Tibial nerve (tissue), 4 donors: Measurements from ENCODE around the gene UVSSA. TPM values are rescaled to one million over a fixed set of nuclear protein-coding genes. Genes with fewer than 3 reads are reported as not detected.

Experiments used
- DNase-seq, 2 donors: peaks; one replicate each; pipeline ENCODE4 v3.0.0-alpha.2; 2019; ENCODE audit warnings: low spot score in 2 of 2
- H3K27ac ChIP-seq, 4 donors: fragments of 200-600 bp; sonication (generic) in 3 of 4; one replicate each; pipeline ENCODE4 v1.5.1; 2017 to 2019; ENCODE audit warnings: mild to moderate bottlenecking in 1 of 4
- H3K27me3 ChIP-seq, 2 donors: fragments of 200-600 bp; sonication (generic) in 1 of 2; one replicate each; pipeline versions ENCODE4 v1.5.1 to v1.6.0; 2017 to 2019
- H3K36me3 ChIP-seq, 3 donors: fragments of 200-600 bp; sonication (generic); one replicate each; pipeline ENCODE4 v1.5.1; 2018 to 2019
- H3K4me1 ChIP-seq, 4 donors: fragments of 200-600 bp; sonication (generic) in 3 of 4; one replicate each; pipeline ENCODE4 v1.5.1; 2017 to 2019
- H3K4me3 ChIP-seq, 4 donors: fragments of 200-600 bp; sonication (generic) in 3 of 4; one replicate each; pipeline ENCODE4 v1.5.1; 2017 to 2019; ENCODE audit warnings: mild to moderate bottlenecking in 1 of 4, moderate library complexity in 1 of 4
- H3K9me3 ChIP-seq, 4 donors: fragments of 200-600 bp; sonication (generic) in 3 of 4; one replicate each; pipeline ENCODE4 v1.5.1; 2017 to 2019
- CTCF ChIP-seq, 5 experiments: fragments of 200-600 bp in 3 of 5; fragments of 450-650 bp in 2 of 5; sonication (generic) in 3 of 5; IDR thresholded peaks; one replicate each; pipeline ENCODE4 v1.5.1; 2016 to 2019; ENCODE audit warnings: antibody characterized with exemption in 5 of 5, mild to moderate bottlenecking in 3 of 5, moderate library complexity in 2 of 5
- EP300 ChIP-seq, 2 donors: sonication (generic); formaldehyde crosslinking; IDR thresholded peaks; one replicate each; pipeline ENCODE4 v1.6.1; 2017; ENCODE audit warnings: antibody characterized with exemption in 2 of 2, mild to moderate bottlenecking in 1 of 2
- POLR2A ChIP-seq, 2 donors: fragments of 450-650 bp; IDR thresholded peaks; one replicate each; pipeline ENCODE4 v1.6.1; 2017; ENCODE audit warnings: antibody characterized with exemption in 2 of 2, mild to moderate bottlenecking in 2 of 2, moderate library complexity in 2 of 2
- WGBS, 2 donors: methylation state at CpG; one replicate each; pipeline ENCODE4 v1.1.5; 2018; 5-methylcytosine and 5-hydroxymethylcytosine counted together
- total RNA-seq, 4 donors: library from RNA; depleted of rRNA; stranded (reverse); fragments of >200 nt; gene quantifications; one replicate each; pipeline ENCODE4 v1.1.0, GENCODE V29; 2016

The UVSSA gene
- total RNA-seq, 4 donors from 2014 or later: 29.8 to 72.0 (median 30.4) TPM

GRCh38 chr4:1413204-1413663 lies 66.2 kb downstream of the UVSSA start:
- Histone ChIP-seq H3K27me3 (peaks cover 0 to 92% of the 10 kb centered on the region in 2 donors), H3K4me3 (no peak overlapping the region), H3K4me1 (peaks cover 0 to 11% (median 0%) of the 10 kb centered on the region in 4 donors), H3K27ac (no peak overlapping the region), H3K36me3 (no peaks in the 10 kb centered on the region), H3K9me3 (no peaks in the 10 kb centered on the region)
- TF ChIP-seq CTCF (IDR thresholded peaks at IDR 0.05) (no peak), EP300 (IDR thresholded peaks at IDR 0.05) (no peak), POLR2A (IDR thresholded peaks at IDR 0.05) (no peak)
- DNase-seq: no peak
- WGBS, 2 donors: 57 to 62% methylated on average over 8 to 16 of the region's 16 CpGs

GRCh38 chr4:1413687-1414479 lies 66.9 kb downstream of the UVSSA start:
- peaks cover 0 to 91% of the 10 kb centered on the region in 2 donors for H3K27me3 ChIP-seq
- H3K4me3 ChIP-seq: no peak overlapping the region
- TF ChIP-seq CTCF (IDR thresholded peaks at IDR 0.05) (no peak), EP300 (IDR thresholded peaks at IDR 0.05) (no peak)
- peaks cover 0 to 11% (median 0%) of the 10 kb centered on the region in 4 donors for H3K4me1 ChIP-seq
- no peak for DNase-seq
- 17 to 24% methylated on average over 37 to 45 of the region's 77 CpGs for WGBS, 2 donors
- H3K27ac ChIP-seq: no peak overlapping the region
- no peaks in the 10 kb centered on the region for H3K9me3 ChIP-seq
- H3K36me3 ChIP-seq: no peaks in the 10 kb centered on the region

DNA sequence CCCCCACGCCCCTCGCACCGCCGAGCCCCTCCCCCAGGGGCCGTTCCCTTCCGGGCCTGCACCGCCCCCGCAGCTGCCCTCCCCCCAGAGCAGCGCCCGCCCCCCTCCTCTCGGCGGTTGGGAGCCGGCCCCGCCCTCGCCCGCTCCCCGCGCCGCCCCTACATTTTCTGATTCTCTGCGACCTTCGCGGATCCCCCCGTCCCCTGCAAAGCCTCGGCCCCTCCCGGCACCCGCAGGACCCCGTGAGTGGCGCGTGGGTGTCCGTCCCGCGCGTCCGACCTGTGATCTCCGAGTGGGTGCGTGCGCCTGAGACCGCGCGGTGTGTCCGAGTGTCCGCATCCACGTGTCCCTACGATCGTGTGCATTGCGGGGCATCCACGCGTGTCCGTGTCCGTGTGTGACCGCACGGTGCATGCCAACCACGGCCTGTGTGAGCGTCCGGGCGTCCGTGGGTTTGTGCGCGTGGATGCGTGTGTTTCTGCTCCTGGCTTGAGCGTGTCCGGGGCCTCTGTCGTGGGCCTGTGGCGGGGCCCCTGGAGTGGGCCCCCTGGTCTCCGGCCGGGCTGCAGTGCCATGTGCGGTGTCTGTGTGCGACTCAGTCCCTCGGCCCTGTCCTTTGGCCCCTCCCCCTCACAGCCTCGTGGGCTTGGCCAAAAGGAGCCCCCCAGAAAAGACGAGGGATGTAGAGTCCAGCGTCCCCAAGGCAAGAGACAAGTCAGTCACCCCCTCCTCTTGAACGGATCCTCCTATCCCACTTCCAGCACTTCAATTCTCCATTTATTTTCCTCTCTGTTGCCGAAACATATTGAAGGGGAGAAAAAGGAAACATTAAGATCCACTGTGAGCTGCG lies 68.0 kb downstream of the UVSSA start:
- Histone ChIP-seq H3K4me1 (peaks cover 0 to 11% (median 0%) of the 10 kb centered on the region in 4 donors), H3K9me3 (no peaks in the 10 kb centered on the region), H3K4me3 (no peak overlapping the region), H3K27me3 (peaks cover 0 to 83% of the 10 kb centered on the region in 2 donors), H3K36me3 (no peaks in the 10 kb centered on the region), H3K27ac (no peak overlapping the region)
- TF ChIP-seq POLR2A (IDR thresholded peaks at IDR 0.05) (no peak), EP300 (IDR thresholded peaks at IDR 0.05) (no peak), CTCF (IDR thresholded peaks at IDR 0.05) (no peak)
- 15 to 30% methylated on average over 3 to 38 of the region's 75 CpGs for WGBS, 2 donors
- no peak for DNase-seq

GRCh38 chr4:1415681-1415981 lies 68.6 kb downstream of the UVSSA start:
- no peak overlapping the region for H3K4me3 ChIP-seq
- no peak overlapping the region for H3K27ac ChIP-seq
- TF ChIP-seq EP300 (IDR thresholded peaks at IDR 0.05) (no peak), POLR2A (IDR thresholded peaks at IDR 0.05) (no peak), CTCF (IDR thresholded peaks at IDR 0.05) (no peak)
- no peaks in the 10 kb centered on the region for H3K36me3 ChIP-seq
- H3K4me1 ChIP-seq: peaks cover 0 to 11% (median 0%) of the 10 kb centered on the region in 4 donors
- WGBS, 2 donors: 62 to 64% methylated on average over 13 of the region's 13 CpGs
- H3K9me3 ChIP-seq: no peaks in the 10 kb centered on the region
- peaks cover 0 to 77% of the 10 kb centered on the region in 2 donors for H3K27me3 ChIP-seq
- DNase-seq: no peak
